Measurements from ENCODE around the gene LDB1. TPM values are rescaled to one million over a fixed set of nuclear protein-coding genes. Genes with fewer than 3 reads are reported as not detected.

Gene LDB1
- total RNA-seq, 4 donors from 2014 or later: 26.2 to 54.0 (median 27.3) TPM

GRCh38 chr10:102101152-102101551 lies 19.0 kb downstream of the LDB1 start:
- WGBS, 2 donors: 80 to 88% methylated on average over 5 of the region's 5 CpGs
- Histone ChIP-seq H3K4me1 (no peaks in the 10 kb centered on the region), H3K9me3 (no peaks in the 10 kb centered on the region), H3K27ac (no peak overlapping the region), H3K4me3 (no peak overlapping the region), H3K27me3 (no peaks in the 10 kb centered on the region), H3K36me3 (peaks cover 0 to 44% (median 0%) of the 10 kb centered on the region in 3 donors)
- intact Hi-C loops (cut with DNase I): no loop called here
- TF ChIP-seq POLR2A (IDR thresholded peaks at IDR 0.05) (no peak), CTCF (IDR thresholded peaks at IDR 0.05) (no peak)
- DNase-seq: no peak

DNA sequence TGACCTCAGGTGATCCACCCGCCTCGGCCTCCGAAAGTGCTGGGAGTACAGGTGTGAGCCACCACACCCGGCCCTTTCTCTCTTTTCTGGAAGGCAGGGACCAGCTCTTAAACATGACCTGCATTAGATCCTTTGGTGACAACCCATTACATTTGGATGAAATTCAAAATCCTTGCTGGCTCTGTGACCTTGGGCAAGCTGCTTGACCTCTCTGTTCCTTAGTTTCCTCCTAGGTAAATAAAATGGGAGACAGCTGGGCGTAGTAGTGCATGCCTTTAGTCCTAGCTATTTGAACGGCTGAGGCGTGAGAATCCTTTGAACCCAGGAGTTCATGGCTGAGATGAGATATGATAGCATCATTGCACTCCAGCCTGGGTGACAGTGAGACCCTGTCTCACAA lies 23.7 kb downstream of the LDB1 start:
- Histone ChIP-seq H3K36me3 (peaks cover 0 to 29% (median 0%) of the 10 kb centered on the region in 3 donors), H3K9me3 (no peaks in the 10 kb centered on the region), H3K4me3 (no peak overlapping the region), H3K27me3 (no peaks in the 10 kb centered on the region), H3K4me1 (no peaks in the 10 kb centered on the region), H3K27ac (no peak overlapping the region)
- DNase-seq: no peak
- intact Hi-C loops (cut with DNase I): no loop called here
- no peak for TF ChIP-seq CTCF (IDR thresholded peaks at IDR 0.05)
- no peak for TF ChIP-seq POLR2A (IDR thresholded peaks at IDR 0.05)
- WGBS, 2 donors: 96 to 99% methylated on average over 5 to 7 of the region's 7 CpGs

- intact Hi-C loops (cut with DNase I): no loop called here
- Histone ChIP-seq H3K36me3 (no peaks in the 10 kb centered on the region), H3K27me3 (no peaks in the 10 kb centered on the region), H3K4me3 (no peak overlapping the region), H3K4me1 (no peaks in the 10 kb centered on the region), H3K9me3 (no peaks in the 10 kb centered on the region), H3K27ac (no peak overlapping the region)
- DNase-seq: no peak
- 40 to 41% methylated on average over 2 of the region's 2 CpGs for WGBS, 2 donors
- TF ChIP-seq POLR2A (IDR thresholded peaks at IDR 0.05): no peak
- no peak for TF ChIP-seq CTCF (IDR thresholded peaks at IDR 0.05)
Observed at GRCh38 chr10:102090772-102091171, 29.4 kb downstream of the LDB1 start.

GRCh38 chr10:102086196-102086595 lies 34.0 kb downstream of the LDB1 start:
- Histone ChIP-seq H3K27me3 (no peaks in the 10 kb centered on the region), H3K4me3 (no peak overlapping the region), H3K9me3 (no peaks in the 10 kb centered on the region), H3K36me3 (no peaks in the 10 kb centered on the region), H3K4me1 (no peaks in the 10 kb centered on the region), H3K27ac (no peak overlapping the region)
- intact Hi-C loops (cut with DNase I): no loop called here
- no peak for DNase-seq
- TF ChIP-seq CTCF (IDR thresholded peaks at IDR 0.05) (no peak), POLR2A (IDR thresholded peaks at IDR 0.05) (no peak)
- 89 to 91% methylated on average over 8 of the region's 8 CpGs for WGBS, 2 donors

- Histone ChIP-seq H3K27me3 (no peaks in the 10 kb centered on the region), H3K9me3 (no peaks in the 10 kb centered on the region), H3K4me3 (no peak overlapping the region), H3K27ac (no peak overlapping the region), H3K36me3 (no peaks in the 10 kb centered on the region), H3K4me1 (no peaks in the 10 kb centered on the region)
- TF ChIP-seq POLR2A (IDR thresholded peaks at IDR 0.05) (no peak), CTCF (IDR thresholded peaks at IDR 0.05) (no peak)
- 90 to 91% methylated on average over 3 of the region's 3 CpGs for WGBS, 2 donors
- no peak for DNase-seq
- intact Hi-C loops (cut with DNase I): no loop called here
Observed at GRCh38 chr10:102085336-102085735, 34.8 kb downstream of the LDB1 start.
